OCI-LY7 (cell line): ENCODE measurements around the gene CBY2. TPM values are rescaled to one million over a fixed set of nuclear protein-coding genes. Genes with fewer than 3 reads are reported as not detected.

ENCODE experiments used
- BruUV-seq: library from RNA; stranded (reverse); fragments of 400-500 nt; replicated peaks from 2 replicates; lab custom pipeline; 2021; lab: Mats Ljungman, UMichigan
- CTCF ChIA-PET: fragments of 300-600 bp; sonication (Branson Sonifier 250); formaldehyde crosslinking; loops from one replicate; lab custom pipeline; 2022; ENCODE audit warnings: antibody characterized with exemption; ENCODE audit not compliant: unreplicated experiment; lab: Charles Lee
- POLR2A ChIA-PET: fragments of 300-600 bp; sonication (Branson Sonifier 250); formaldehyde crosslinking; loops from one replicate; lab custom pipeline; 2022; ENCODE audit warnings: antibody characterized with exemption; lab: Charles Lee
- DNase-seq: peaks from one replicate; pipeline ENCODE4 v3.0.0-alpha.2; 2015; ENCODE audit warnings: low spot score
- H2AFZ ChIP-seq: fragments of 200-600 bp; sonication (generic), shearing (Covaris generic); 2 replicates; pipeline ENCODE4 v1.6.1; 2014; ENCODE audit warnings: mild to moderate bottlenecking, antibody characterized with exemption, low read length, moderate library complexity
- H3K27ac ChIP-seq: fragments of 200-600 bp; sonication (generic); 2 replicates; pipeline ENCODE4 v1.5.1; 2014; ENCODE audit warnings: mixed run types, low read depth, mild to moderate bottlenecking, moderate library complexity, low read length, inconsistent platforms; ENCODE audit not compliant: poor library complexity, severe bottlenecking
- H3K36me3 ChIP-seq: fragments of 200-600 bp; sonication (generic); 2 replicates; pipeline ENCODE4 v1.6.1; 2014; ENCODE audit warnings: mild to moderate bottlenecking, antibody characterized with exemption, low read length, moderate library complexity, mixed read lengths; ENCODE audit not compliant: insufficient read depth
- H3K4me1 ChIP-seq: fragments of 200-600 bp; sonication (generic); 2 replicates; pipeline ENCODE4 v1.5.1; 2014; ENCODE audit warnings: mild to moderate bottlenecking, low read length; ENCODE audit not compliant: insufficient read depth, poor library complexity, severe bottlenecking
- H3K4me2 ChIP-seq: fragments of 200-600 bp; sonication (generic); 2 replicates; pipeline ENCODE4 v1.6.1; 2014; ENCODE audit warnings: mild to moderate bottlenecking, low read length
- H3K4me3 ChIP-seq: fragments of 200-600 bp; sonication (generic); 2 replicates; pipeline ENCODE4 v1.5.1; 2014; ENCODE audit warnings: mild to moderate bottlenecking, low read depth, low read length; ENCODE audit not compliant: poor library complexity, severe bottlenecking
- H3K79me2 ChIP-seq: fragments of 200-600 bp; sonication (generic); 2 replicates; pipeline ENCODE4 v1.6.1; 2016; ENCODE audit warnings: low read depth, mild to moderate bottlenecking, low read length, moderate library complexity, mixed read lengths; ENCODE audit not compliant: insufficient read depth
- H3K9me2 ChIP-seq: fragments of 200-600 bp; sonication (generic); 2 replicates; pipeline ENCODE4 v1.6.1; 2016; ENCODE audit warnings: mild to moderate bottlenecking, low read length, mixed read lengths; ENCODE audit not compliant: insufficient read depth
- H3K9me3 ChIP-seq: fragments of 200-600 bp; sonication (generic); 2 replicates; pipeline ENCODE4 v1.6.1; 2014; ENCODE audit warnings: mild to moderate bottlenecking, mixed run types, low read length, mixed read lengths
- H4K20me1 ChIP-seq: fragments of 200-600 bp; sonication (generic); 2 replicates; pipeline ENCODE4 v1.6.1; 2014; ENCODE audit warnings: mild to moderate bottlenecking, antibody characterized with exemption, low read length, moderate library complexity, mixed read lengths; ENCODE audit not compliant: insufficient read depth
- CTCF ChIP-seq: fragments of 200-600 bp; sonication (generic); conservative IDR thresholded peaks from 2 replicates; pipeline ENCODE4 v1.5.1; 2014; ENCODE audit warnings: mild to moderate bottlenecking, antibody characterized with exemption, low read length, moderate library complexity, mixed read lengths
- EZH2phosphoT487 ChIP-seq: fragments of 200-600 bp; sonication (generic); IDR thresholded peaks from 2 replicates; pipeline ENCODE4 v1.6.1; 2018; ENCODE audit warnings: low read depth, borderline replicate concordance, mild to moderate bottlenecking, mixed run types, antibody characterized with exemption, low read length, moderate library complexity, mixed read lengths
- intact Hi-C: fragments of 100-400 bp; cut with micrococcal nuclease; formaldehyde crosslinking; loops from one replicate; pipeline ENCODE4 v1.10.0; 2022; ENCODE audit not compliant: unreplicated experiment
- total RNA-seq, 2 experiments: library from RNA; depleted of rRNA in 1 of 2; stranded (reverse); fragments of >200 nt in 1 of 2; shearing (Covaris generic) in 1 of 2; gene quantifications; 2 replicates each; pipeline ENCODE4 v1.2.3, GENCODE V29; 2014 to 2022

CBY2 gene
- total RNA-seq, 2 experiments from 2014 or later: not detected

- Histone ChIP-seq H2AFZ (no peak overlapping the region), H3K9me2 (no peaks in the 10 kb centered on the region), H3K79me2 (no peaks in the 10 kb centered on the region), H3K4me2 (no peak overlapping the region), H3K4me1 (no peaks in the 10 kb centered on the region), H3K36me3 (no peaks in the 10 kb centered on the region), H3K9me3 (no peaks in the 10 kb centered on the region), H3K27ac (no peak overlapping the region), H3K4me3 (no peak overlapping the region), H4K20me1 (no peaks in the 10 kb centered on the region)
- intact Hi-C loops: no loop called here
- POLR2A ChIA-PET: interaction anchor here (0.7 kb wide), 1 partner anchor 172 kb away, joined by 3 read pairs; no protein-coding TSS in a partner anchor
- no TSS peak for BruUV-seq
- DNase-seq: no peak
- TF ChIP-seq EZH2phosphoT487 (no peak), CTCF (0 out of 2 replicates have a peak, but pooled peaks have one; percentile 24)
- CTCF ChIA-PET: no interaction called here
Measured at GRCh38 chr13:45700971-45701900, 884 bp upstream of the CBY2 start.

GRCh38 chr13:45702869-45703391 lies 810 bp downstream of the CBY2 start:
- ChIA-PET POLR2A (interaction anchor here (0.6 kb wide), 1 partner anchor 191 kb away, joined by 3 read pairs; no protein-coding TSS in a partner anchor), CTCF (no interaction called here)
- no peaks in the 10 kb centered on the region for H3K79me2 ChIP-seq
- intact Hi-C loops: no loop called here
- H3K27ac ChIP-seq: no peak overlapping the region
- TF ChIP-seq CTCF (no peak), EZH2phosphoT487 (no peak)
- BruUV-seq: no TSS peak
- H3K36me3 ChIP-seq: no peaks in the 10 kb centered on the region
- no peaks in the 10 kb centered on the region for H3K4me1 ChIP-seq
- no peak overlapping the region for H3K4me2 ChIP-seq
- H3K9me2 ChIP-seq: no peaks in the 10 kb centered on the region
- H2AFZ ChIP-seq: no peak overlapping the region
- H4K20me1 ChIP-seq: no peaks in the 10 kb centered on the region
- DNase-seq: no peak
- no peaks in the 10 kb centered on the region for H3K9me3 ChIP-seq
- no peak overlapping the region for H3K4me3 ChIP-seq
